WI38 (cell line): ENCODE results near the gene IRF2BP1.

Source experiments
- H3K4me3 ChIP-seq: 2 replicates; pipeline ENCODE4 v1.5.1; 2011; ENCODE audit warnings: low read depth, mild to moderate bottlenecking, control low read depth, low read length
- TF ChIP-seq, protein P1 (sequence below): IDR thresholded peaks from 2 replicates; pipeline ENCODE4 v1.5.1; 2012; ENCODE audit warnings: low read depth, mild to moderate bottlenecking, control low read depth, low read length

Gene IRF2BP1

DNA sequence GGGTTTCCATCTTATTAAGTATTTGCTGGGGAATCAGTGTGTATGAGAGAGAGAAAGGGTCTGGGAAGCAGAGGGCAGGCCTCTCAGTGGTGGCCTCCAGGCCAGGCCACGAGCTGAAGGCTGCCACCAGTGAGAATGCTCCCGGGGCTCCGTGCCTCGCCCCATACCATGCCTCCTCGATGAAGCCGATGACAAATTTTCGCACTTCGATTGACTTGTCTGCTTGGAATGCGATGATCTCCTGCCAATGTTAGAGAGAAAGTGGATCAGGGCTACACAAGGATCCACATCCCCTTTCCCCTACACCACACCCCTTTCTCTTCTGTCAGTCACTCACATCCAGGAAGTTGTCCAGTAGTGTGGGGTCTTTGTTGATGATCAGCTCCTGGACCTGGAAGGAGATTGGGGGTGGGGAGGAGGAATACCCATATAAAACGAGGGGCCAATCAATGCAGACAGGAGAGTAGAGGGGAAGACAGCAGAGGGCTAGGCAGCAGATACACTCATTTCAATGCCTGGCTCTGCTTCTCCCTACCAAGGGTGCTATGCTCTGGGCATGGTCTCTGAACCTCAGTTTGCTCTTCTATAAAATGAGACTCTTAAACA is 33.7 kb downstream of the IRF2BP1 start:
- TF ChIP-seq, protein P1, sequence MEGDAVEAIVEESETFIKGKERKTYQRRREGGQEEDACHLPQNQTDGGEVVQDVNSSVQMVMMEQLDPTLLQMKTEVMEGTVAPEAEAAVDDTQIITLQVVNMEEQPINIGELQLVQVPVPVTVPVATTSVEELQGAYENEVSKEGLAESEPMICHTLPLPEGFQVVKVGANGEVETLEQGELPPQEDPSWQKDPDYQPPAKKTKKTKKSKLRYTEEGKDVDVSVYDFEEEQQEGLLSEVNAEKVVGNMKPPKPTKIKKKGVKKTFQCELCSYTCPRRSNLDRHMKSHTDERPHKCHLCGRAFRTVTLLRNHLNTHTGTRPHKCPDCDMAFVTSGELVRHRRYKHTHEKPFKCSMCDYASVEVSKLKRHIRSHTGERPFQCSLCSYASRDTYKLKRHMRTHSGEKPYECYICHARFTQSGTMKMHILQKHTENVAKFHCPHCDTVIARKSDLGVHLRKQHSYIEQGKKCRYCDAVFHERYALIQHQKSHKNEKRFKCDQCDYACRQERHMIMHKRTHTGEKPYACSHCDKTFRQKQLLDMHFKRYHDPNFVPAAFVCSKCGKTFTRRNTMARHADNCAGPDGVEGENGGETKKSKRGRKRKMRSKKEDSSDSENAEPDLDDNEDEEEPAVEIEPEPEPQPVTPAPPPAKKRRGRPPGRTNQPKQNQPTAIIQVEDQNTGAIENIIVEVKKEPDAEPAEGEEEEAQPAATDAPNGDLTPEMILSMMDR, result no peak
- no peak overlapping the region for H3K4me3 ChIP-seq

DNA sequence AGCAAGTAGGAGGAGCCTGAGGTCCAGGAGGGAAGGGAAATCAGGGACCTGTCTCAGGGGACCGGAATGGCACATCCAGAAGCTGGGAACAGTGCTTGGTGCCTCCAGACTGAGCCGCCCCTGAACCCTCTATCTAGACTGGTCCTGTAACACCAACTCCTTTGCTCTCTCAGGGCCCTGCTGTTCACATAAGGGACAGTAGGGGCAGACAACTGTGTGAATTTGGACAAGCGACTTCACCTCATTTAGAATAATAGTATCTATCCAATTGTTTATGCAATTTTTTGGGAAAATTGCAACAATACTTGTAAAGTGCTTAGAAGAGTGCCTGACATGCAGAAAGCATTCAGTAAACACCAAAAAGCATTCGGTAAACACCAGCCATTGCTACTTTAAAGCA is 37.0 kb downstream of the IRF2BP1 start:
- no peak overlapping the region for H3K4me3 ChIP-seq
- TF ChIP-seq, protein P1, result peak; percentile 26; the same call in 1 of the 2 replicates

DNA sequence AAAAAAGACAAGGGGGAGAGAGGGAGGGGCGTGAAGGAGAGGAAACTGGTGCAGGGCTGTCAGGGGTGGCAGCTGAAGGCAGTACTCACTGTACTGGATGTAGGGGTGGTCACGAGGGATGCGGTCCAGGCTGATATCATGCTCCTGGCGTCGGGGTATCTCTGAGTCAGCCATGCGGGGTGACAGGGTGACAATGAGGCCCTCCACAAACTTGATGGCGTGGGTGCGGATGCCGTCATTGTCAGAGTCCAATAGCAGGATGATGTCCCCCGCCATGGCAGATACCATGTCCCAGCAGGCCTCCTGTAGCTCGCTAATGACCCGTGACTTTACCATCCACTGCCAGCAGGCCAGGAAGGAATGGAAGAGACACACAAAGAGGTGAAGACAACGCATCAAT is 38.3 kb downstream of the IRF2BP1 start:
- H3K4me3 ChIP-seq, result no peak overlapping the region
- TF ChIP-seq, protein P1, result no peak

DNA sequence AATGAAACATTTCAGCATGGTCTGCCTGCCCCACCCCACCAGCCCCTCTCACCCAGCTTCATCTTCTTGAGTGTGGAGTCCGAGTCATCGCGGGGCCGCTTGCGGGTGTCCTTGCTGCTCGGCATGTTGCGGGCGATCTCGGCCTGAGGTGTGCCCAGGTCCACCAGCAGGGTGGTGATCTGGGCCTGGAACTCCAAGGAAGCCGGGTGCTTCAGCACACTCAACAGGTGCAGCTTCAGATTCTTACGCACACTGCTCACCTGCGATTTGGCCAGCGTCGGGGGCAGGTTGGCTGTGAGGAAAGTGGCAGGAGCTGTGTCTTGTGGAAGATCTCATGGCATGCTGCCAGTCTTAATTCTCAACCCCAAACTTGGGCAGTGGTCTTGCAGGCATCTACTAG is 43.7 kb downstream of the IRF2BP1 start:
- TF ChIP-seq, protein P1, result no peak
- no peak overlapping the region for H3K4me3 ChIP-seq

DNA sequence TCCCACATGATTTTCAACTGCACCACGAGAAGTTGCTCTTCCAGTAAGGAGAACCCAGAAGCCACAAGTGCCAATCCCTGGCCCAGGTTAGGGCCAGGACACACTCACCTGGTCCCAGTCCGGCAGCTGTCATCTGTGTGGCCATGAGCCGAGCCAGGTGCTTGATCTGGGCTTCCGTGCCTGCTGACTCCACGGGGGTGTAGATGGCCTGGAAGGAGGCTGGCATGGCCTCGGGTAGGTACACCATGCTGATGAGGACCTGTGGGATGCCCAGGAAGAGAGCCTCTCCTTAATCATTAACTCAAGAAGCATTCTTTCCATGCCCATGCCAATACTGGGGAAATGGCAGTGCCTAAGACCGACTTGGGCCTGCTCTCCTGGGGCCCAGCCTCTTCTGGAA is 51.0 kb downstream of the IRF2BP1 start:
- no peak overlapping the region for H3K4me3 ChIP-seq
- TF ChIP-seq, protein P1, result no peak
